GM10847 (cell line): Measurements from ENCODE around the gene ONECUT3.

Experiments
- POLR2A ChIP-seq: IDR thresholded peaks from 2 replicates; pipeline ENCODE4 v1.6.1; 2011; ENCODE audit not compliant: insufficient read length; ENCODE audit errors: extremely low read depth

ONECUT3 gene

DNA sequence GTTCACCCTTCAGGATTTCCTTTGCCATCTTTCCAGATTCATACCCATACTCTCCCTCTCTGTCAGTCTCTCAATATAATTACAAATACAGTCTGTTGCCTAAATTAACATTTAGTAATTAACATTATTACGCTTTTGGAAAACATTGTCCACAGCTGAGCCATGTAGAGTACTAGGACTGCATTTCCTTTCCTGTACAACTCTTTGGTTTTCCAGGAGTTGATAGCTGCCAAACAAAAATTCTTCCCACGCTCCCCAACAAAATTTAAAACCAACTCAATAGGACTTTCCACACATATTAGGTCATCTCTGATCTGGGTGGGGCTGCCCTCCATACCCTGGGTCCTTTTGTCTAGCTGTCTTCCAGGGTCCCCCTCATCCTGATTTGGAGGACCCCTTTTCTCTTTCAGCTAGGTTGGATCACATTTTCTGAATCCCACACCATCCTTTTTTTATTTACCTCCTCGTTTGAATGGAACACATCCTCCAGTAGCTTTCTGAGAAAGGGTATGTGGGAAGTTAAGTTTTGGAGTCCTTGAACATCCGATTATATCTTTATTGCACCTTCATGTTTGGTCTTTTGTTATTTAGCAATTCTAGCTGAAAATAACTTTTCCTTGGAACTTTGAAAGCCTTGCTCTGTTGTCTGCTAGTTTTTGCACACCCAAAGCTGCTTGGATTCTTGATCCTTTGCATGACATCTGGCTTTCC is 17.7 kb downstream of the ONECUT3 start:
- TF ChIP-seq POLR2A = no peak

DNA sequence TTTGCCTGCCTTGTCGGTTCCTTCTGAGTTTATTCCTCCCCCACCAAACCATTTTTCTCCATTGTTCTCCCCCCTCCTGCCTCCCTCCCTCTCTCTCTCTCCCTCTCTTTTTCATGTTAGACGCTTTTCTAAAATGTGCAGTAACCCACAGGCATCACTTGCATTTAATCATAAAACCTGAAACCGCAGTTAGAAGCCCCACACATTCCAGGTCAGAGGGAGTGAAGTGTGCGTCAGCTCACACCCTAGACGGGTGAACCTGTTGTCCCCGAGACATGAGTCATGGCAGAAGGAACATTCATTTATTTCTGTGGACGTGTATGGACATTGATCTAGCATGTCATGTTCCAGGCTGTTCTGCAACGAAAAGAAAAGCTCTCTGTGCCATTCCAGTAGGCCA is 19.9 kb downstream of the ONECUT3 start:
- no peak for TF ChIP-seq POLR2A

DNA sequence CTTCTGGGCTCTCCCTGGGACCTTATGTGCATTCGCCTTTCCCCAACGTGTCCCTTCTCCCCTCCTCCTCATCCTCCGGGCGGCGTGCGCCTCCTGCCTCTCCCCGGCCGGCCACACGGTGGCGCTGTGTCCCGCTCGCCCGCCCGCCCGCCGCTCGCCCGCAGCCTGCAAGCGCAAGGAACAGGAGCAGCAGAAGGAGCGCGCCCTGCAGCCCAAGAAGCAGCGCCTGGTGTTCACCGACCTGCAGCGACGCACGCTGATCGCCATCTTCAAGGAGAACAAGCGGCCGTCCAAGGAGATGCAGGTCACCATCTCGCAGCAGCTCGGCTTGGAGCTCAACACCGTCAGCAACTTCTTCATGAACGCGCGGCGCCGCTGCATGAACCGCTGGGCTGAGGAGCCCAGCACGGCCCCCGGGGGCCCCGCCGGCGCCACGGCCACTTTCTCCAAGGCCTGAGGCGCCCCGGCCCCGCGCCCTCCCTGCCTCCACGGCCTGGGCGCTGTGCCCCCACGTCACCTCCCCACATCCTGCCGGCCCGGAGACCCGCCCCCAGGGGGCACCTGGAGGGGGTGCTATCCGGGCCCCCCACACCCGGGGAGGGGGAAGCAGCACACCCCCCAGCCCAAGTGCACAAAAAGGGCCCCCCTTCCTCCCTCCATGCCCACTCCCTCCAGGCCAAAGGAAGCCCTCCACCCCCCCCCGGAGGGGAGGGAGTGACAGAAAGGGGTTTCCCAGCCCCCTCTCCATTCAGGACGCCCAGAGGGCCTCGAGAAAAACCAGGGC is 21.9 kb downstream of the ONECUT3 start:
- no peak for TF ChIP-seq POLR2A

DNA sequence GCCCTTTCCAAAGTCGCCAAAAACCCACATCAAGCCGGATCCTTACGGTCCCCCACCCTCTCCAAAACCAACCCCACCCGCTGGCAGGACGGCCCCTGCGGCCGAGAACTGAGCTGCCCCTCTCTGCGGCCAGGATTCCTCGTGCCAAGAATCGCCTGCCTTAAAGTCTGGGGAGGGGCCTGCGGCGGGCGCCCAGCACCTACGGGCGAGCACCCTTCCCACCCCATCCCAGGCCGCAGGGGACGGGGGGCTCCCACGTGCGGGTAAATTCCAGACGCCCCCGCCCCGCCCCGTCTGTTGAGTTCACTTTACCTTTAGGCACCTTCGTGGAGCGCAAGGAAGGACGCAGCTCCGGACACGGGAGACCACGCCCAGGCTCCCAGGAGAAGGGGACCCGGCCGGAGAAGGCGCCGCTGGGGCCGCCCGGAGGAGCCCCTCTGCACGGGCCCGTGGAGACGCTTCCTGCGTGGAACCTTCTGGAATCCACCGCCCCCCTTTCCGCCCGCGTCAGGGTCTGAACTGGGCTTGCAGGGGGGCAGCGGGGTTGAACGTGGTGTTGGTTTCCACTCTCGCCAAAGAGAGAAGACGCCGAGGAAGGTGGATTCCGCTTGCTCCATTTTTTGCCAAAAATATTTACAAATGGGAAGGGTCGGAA is 22.8 kb downstream of the ONECUT3 start:
- TF ChIP-seq POLR2A = no peak

DNA sequence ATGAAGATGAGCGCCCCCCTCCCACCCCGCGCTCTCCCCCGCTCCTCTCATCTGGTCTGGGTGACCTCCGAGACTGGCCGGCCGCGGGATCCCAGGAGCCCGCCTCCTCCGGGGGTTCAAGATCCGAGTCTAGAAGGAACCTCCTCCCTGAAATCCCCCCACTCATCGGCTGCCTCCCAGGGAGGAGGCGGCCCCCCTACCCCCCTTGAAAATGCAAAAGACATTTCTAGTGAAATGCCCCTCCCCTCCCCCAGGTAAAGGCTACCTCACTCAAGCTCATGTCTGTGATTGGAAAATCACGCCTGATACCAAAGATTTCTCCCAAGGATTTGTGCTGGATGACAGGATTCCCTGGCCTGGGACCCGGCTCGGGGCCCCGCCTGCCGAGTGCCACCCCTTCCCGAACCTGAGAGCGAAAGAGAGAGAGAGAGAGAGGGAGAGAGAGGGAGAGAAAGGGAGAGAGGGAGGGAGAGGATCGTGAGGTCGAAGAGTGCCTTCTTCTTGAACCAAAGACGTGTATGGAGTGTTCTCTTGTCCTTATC is 23.4 kb downstream of the ONECUT3 start:
- no peak for TF ChIP-seq POLR2A

DNA sequence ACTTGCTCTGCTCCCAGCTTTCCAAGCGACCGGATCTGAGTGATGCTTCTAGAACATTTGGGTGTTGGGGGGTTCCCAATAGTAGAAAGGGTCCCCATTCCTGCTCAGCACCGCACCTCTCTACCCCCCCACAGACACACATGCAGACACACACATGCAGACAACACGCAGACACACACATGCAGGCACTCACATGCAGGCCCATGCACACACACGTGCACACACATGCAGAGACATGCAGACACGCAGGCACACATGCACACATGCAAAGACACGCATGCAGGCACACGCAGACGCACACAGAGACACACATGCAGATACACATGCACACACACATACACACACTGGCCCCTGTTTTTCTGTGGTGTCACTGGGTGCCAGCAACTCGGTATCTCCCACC is 23.8 kb downstream of the ONECUT3 start:
- TF ChIP-seq POLR2A = no peak

DNA sequence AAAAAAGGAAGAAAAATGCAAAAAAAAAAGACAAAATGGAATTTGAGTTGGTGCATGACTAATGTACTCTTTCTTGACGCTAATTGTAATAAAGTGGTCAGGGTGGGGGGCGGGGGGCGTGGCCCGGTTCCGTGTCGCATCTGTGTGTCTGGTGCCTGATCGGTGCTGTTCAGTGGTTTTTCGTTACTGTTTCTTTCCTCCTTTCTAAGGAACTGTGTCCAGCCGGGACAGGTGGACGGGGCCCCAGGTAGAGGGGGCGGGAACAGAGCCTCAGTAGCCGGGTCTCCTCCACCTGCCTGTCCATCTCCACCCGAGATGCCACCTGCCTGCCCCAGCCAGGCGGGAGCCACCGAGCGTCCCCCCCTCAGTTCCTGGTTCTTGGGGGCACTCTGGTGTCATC is 26.3 kb downstream of the ONECUT3 start:
- TF ChIP-seq POLR2A = no peak

DNA sequence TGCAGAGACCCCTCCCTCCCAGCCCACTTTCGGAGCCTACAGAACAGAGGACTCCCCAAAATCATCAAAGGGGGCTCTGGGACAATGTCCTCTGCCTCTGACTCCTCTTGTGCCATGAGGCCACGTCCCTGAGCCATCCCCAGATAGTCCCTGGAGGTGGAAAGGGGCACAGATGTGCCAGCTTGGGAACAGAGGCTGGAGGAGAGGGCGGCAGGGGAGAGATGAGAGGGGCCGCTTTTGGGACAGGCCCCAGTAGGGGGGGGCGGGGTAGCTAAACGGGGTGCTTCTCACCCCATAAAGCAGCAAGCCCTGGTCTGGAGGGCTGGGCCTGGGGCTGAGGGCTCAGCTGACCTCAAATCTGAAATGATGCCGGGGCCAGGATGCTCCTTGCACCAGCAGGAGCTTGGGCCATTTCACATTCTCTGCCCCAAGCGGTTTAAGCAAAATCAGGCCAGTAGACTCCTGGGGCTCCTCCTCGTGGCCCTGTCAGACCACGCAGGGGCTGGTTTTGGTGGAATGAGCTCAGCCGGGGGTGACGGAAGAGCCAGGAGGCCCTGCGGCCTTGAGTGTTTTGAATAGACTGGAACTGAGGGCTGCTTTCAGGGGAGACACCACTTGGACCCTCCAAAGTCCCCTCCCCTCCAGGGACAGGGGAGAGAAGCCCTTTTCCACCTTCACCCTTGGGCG is 27.1 kb downstream of the ONECUT3 start:
- no peak for TF ChIP-seq POLR2A

DNA sequence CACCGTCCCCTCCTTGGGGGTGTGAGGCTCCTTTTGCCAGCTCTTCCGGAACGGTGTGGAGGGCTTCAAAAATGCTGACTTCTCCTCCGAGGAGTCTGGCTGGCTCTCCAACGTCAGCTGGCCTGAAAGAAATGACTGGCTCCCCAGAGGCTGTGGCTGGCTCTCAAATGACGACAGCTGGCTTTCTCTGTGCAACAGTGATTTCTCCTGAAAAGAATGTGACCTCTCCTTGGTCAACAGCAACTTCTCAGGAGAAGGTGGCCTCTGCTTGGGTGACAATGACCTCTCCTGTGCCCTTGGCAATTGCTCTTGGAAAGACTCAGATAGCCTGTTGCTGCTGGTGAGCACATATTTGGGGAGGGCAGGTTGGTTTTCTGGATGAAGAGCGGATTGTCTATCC is 29.2 kb downstream of the ONECUT3 start:
- TF ChIP-seq POLR2A = no peak

DNA sequence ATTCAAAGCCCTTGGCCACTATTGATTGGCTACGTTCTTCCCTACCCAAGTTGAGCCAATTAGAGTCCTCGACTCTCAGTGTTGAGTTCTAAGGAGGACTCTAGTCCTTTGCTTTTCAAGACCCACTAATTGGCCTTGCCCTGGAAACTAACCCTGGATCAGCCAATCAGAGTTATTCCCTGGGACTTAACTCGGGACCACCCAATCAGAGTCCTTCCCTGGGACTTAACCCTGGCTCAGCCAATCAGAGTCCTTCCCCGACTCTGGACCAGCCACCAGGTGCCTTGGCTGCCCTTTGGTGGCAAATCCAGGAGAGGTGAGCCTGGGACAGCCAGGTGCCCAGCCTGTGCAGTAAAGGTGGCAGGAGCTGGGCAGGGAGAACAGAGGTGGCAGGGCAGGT is 30.0 kb downstream of the ONECUT3 start:
- TF ChIP-seq POLR2A = no peak

DNA sequence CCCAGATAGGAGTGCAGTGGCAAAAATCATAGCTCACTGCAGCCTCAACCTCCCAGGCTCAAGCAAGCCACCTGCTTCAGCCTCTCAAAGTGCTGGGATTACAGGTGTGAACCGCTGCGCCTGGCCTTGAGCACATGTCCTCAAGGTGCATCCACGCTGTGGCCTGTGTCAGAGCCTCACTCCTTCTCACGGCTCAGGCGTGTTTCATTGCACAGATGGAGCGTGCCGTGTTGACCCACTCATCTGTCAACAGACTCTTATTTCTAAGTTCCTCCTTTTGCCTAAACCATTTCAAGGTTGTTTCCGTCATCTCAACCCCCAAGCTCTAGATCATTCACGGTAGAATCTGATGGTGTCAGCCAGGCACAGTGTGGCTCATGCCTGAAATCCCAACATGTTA is 30.6 kb downstream of the ONECUT3 start:
- TF ChIP-seq POLR2A = no peak

DNA sequence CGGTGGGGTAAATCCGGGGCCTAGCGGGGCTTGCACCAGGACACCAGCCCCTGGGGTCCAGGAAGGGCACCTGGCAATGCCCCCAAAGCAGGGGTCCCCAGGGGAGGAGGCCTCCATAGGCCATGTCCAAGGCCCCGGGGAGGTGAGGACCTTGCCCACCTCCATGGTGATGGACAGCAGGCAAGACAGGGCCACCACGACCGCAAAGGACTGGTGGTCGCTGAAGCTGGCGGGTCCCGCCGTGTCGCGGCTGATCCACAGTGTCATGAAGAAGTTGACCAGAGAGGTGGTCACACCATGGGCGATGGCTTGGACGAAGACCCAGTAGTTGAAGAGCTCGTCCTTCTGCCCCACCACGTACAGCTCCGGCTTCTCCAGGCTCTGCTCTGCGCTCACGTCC is 32.0 kb downstream of the ONECUT3 start:
- no peak for TF ChIP-seq POLR2A

DNA sequence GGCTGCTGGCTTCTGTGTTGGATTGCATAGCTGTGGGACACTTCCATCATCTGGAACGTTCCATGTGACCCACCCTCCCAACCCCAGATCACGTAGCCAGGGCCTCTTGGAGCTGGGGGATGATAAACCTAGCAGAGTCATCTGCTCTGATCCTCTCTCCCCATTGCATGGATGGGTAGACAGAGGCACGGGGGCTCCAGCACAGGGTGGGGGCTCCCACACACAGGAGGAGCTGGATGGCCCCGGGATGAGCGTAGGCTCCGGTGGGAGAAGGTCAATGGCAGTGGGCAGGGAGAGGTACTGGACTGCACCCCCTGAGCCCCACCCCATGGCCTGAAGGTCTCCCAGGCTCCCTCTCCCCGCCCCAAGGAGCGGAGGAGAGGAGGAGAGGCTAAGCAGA is 33.4 kb downstream of the ONECUT3 start:
- TF ChIP-seq POLR2A = no peak

DNA sequence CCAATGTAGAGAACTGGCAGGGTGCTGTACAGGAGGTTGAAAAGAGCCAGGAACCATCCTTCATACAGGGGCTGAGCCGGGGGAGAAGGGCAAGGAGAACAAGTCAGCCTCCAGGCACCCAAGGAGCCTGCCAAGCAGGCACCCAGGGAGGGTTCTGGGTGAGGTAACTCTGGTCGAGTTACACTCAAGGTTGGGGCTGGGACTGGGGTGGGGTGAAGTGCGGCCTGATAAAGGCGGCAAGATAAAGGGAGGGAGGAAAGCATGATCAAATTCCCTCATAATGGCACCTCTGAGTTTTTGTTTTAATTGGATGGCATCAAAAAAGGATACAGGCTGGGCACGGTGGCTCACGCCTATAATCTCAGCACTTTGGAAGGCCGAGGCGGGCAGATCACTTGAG is 33.8 kb downstream of the ONECUT3 start:
- no peak for TF ChIP-seq POLR2A

DNA sequence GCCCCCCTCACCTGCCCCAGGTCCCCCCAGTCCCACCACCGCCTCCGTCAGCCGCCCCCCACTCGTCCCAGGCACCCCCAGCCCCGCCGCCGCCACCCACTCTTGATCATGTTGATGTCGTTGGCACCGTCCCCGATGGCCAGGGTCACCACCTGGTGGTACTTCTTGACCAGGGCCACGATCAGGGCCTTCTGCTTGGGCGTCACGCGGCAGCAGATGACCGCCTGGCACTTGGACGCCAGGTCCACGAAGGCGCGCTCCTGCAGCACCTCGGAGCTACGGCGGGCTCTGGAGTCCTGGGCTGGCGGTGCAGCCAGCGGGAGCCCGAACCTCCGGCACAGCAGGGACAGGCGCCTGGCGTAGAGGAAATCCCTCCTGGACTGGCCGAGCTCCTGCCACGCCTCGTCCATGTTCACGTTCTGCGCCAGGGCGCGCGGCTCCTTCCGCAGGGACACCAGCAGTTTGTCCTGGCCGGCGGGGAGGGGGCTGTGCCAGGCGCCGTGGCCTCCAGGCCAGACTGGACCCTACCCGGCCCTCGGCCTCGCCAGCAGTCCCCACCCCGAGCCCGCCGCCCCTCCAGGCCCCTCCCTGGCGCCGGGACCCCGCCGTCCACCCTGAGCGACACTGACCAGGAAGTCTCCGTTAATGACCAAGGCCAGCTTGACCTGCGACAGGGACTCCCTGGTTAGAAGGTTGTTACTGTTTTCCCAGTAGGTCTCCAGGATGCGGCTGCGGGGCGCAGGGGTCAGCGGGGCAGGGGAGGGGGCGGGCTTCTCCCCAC is 36.1 kb downstream of the ONECUT3 start:
- no peak for TF ChIP-seq POLR2A
